Activated T-cell treated with anti-CD3 and anti-CD28 coated beads for 24 hours (primary cell): ENCODE data around the gene TOX3.

Experiments used
- DNase-seq: peaks from one replicate; pipeline ENCODE4 v3.0.0-alpha.2; 2020; ENCODE audit warnings: low read depth

TOX3 gene

DNA sequence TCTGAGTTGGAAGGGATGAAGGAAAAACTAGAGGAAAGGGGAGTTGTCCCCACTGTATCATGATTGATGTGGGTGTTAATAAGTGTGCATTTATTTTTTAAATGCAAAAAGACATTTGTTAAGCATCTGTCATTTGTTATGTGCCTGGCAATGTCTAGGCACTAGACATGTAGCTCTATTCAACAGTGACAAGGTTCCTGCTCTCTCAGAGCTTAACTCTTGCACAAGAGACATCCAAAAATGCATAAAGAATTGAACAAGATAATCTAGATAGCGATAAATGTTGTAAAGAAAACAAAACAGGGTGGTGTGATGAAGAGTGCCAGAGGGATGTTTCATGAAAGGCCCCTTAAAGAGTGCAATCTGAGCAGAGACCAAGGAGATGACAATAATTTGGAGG is 148.9 kb downstream of the TOX3 start:
- no peak for DNase-seq

- no peak for DNase-seq
Observed at GRCh38 chr16:52393448-52393847, 153.5 kb downstream of the TOX3 start.

- DNase-seq: no peak
Observed at GRCh38 chr16:52389045-52389444, 157.9 kb downstream of the TOX3 start.
